ENCODE data around the gene SLC66A3.
"Not testable (repeated sequence)": the region's sequence is repeated elsewhere in the genome, so short reads cannot be mapped to it uniquely, and the experiment has no call there.

The SLC66A3 gene

DNA sequence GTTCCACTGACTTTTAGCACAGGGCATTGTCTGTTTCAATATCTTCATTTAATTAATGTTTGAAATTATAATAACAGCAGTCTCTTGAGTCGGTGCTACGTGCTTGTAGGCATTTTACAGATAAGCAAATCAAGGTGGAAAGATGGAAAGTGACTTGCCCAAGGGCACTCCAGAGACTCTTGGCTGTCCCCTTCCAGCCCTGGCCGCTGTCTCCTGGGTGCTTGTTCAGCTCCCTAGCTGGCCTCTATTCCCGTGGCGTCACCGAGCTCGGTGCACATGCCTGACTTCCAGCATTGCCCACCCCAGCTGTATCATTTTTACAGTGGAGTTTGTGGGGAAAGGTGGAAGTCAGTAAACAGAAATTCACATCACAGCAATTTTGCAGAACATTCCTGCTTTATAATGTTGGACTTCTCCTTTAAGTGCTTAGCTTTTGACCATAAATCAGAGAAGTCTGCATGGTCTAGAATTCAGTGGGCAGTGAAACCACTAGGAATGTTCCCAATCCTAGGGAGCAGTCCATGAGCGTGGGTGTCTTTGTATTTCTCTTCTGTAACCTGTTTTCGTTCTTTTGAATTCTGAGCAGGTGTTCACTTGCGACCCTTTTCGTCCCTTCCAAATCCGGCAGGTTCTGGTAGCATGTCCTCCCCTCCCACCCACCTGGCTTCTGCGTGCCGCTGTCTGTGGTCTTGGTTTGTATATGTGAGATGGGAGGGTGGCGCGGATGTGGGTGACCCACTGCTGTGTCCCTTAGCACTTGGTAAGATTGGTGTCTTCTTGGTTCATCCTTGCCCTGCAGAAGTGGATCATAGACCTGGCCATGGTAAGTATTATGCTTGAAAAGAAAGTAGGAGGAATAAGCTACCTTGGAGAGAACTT, 8.4 kb downstream of the SLC66A3 start:
- H3K27ac ChIP-seq = no peak overlapping the region
- H3K9me3 ChIP-seq (ENCODE audit: low read depth, low read length) = no peaks in the 10 kb centered on the region
- no peaks in the 10 kb centered on the region for H3K36me3 ChIP-seq (ENCODE audit: insufficient read depth, low read length)
- no peak for DNase-seq (ENCODE audit: low read depth, low spot score)
- no peak overlapping the region for H3K4me3 ChIP-seq
- no peak for TF ChIP-seq POLR2AphosphoS5 (IDR thresholded peaks at IDR 0.05; ENCODE audit: borderline replicate concordance, low read depth, low read length)
- TF ChIP-seq EZH2 (IDR thresholded peaks at IDR 0.05) = no peak
- no peak for TF ChIP-seq FOXP2 (optimal IDR thresholded peaks at IDR 0.05; ENCODE audit: control extremely low read depth, extremely low read length, insufficient read depth)
- H3K9ac ChIP-seq (ENCODE audit: insufficient read length) = no peak overlapping the region

DNA sequence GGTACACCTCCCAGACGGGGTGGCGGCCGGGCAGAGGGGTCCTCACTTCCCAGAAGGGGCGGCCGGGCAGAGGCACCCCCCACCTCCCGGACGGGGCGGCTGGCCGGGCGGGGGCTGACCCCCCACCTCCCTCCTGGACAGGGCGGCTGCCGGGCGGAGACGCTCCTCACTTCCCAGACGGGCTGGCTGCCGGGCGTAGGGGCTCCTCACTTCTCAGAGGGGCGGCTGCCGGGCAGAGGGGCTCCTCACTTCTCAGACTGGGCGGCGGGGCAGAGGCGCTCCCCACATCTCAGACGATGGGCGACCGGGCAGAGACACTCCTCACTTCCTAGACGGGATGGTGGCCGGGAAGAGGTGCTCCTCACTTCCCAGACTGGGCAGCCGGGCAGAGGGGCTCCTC, 9.8 kb downstream of the SLC66A3 start:
- not testable (repeated sequence) for H3K36me3 ChIP-seq (ENCODE audit: insufficient read depth, low read length); H3K27ac ChIP-seq; H3K9ac ChIP-seq (ENCODE audit: insufficient read length); DNase-seq (ENCODE audit: low read depth, low spot score); H3K9me3 ChIP-seq (ENCODE audit: low read depth, low read length); H3K4me3 ChIP-seq

DNA sequence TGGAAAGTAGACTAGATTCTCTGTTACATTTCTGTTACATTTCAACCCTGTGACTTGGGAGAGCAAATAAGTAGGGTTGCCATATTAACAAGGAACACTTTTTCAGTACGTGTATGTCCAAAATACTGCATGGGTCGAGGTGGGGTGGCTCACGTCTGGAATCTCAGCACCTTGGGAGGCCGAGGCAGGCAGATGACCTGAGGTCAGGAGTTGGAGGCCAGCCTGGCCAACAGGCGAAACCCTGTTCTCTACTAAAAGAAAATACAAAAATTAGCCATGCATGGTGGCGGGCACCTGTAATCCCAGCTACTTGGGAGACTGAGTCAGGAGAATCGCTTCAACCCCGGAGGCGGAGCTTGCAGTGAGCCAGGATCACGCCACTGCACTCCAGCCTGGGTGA, 11.2 kb downstream of the SLC66A3 start:
- H3K9ac ChIP-seq (ENCODE audit: insufficient read length) = no peak overlapping the region
- H3K36me3 ChIP-seq (ENCODE audit: insufficient read depth, low read length) = no peaks in the 10 kb centered on the region
- H3K4me3 ChIP-seq = no peak overlapping the region
- no peak overlapping the region for H3K27ac ChIP-seq
- DNase-seq (ENCODE audit: low read depth, low spot score) = no peak
- H3K9me3 ChIP-seq (ENCODE audit: low read depth, low read length) = no peaks in the 10 kb centered on the region
- TF ChIP-seq POLR2AphosphoS5 (IDR thresholded peaks at IDR 0.05; ENCODE audit: borderline replicate concordance, low read depth, low read length) (no peak), FOXP2 (optimal IDR thresholded peaks at IDR 0.05; ENCODE audit: control extremely low read depth, extremely low read length, insufficient read depth) (no peak), EZH2 (IDR thresholded peaks at IDR 0.05) (no peak)

DNA sequence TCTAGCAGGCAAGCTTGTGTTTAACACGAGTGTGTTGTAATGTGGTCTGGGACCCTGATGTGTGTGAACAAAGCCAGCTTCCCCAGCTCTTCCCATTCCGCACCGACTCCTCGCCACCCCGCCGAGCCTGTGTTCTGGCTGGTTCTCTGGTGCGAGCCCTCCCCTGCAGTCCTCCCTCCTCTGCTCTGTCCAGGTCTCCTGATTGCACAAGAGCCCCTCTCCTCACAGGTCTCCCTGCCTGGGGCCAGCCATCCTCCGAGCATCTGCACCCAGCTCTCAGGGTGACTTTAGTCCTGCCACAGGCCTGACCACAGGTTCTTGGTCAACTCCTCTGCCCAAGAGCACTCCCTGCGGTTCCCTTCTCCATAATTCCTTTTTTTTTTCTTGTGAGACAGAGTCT, 13.2 kb downstream of the SLC66A3 start:
- Histone ChIP-seq H3K9ac (ENCODE audit: insufficient read length) (no peak overlapping the region), H3K27ac (no peak overlapping the region), H3K4me3 (no peak overlapping the region), H3K36me3 (ENCODE audit: insufficient read depth, low read length) (no peaks in the 10 kb centered on the region), H3K9me3 (ENCODE audit: low read depth, low read length) (no peaks in the 10 kb centered on the region)
- TF ChIP-seq POLR2AphosphoS5 (IDR thresholded peaks at IDR 0.05; ENCODE audit: borderline replicate concordance, low read depth, low read length) (no peak), FOXP2 (optimal IDR thresholded peaks at IDR 0.05; ENCODE audit: control extremely low read depth, extremely low read length, insufficient read depth) (no peak), EZH2 (IDR thresholded peaks at IDR 0.05) (no peak)
- DNase-seq (ENCODE audit: low read depth, low spot score) = no peak

DNA sequence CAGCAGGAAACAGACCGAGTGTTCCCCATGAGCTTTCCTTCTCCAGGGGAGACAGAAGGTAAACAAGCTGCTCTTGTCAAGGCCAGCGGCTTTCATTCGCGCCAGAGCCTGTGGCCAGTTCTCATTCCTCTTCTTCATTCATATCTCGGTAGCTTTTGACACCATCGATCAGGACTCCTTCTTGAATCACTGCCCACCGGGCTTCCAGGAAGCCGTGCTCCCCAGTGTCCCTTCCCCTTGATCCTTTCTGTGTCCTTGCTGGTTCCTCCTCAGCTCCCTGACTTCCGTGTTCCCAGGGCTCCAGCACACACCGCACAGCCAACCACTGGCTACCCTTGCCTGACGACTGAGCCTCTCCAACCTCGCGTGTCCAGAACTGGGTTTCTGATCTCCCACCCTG, 14.1 kb downstream of the SLC66A3 start:
- TF ChIP-seq FOXP2 (optimal IDR thresholded peaks at IDR 0.05; ENCODE audit: control extremely low read depth, extremely low read length, insufficient read depth) = no peak
- TF ChIP-seq POLR2AphosphoS5 (IDR thresholded peaks at IDR 0.05; ENCODE audit: borderline replicate concordance, low read depth, low read length) = no peak
- no peak for TF ChIP-seq EZH2 (IDR thresholded peaks at IDR 0.05)
- H3K9ac ChIP-seq (ENCODE audit: insufficient read length) = no peak overlapping the region
- no peak for DNase-seq (ENCODE audit: low read depth, low spot score)

DNA sequence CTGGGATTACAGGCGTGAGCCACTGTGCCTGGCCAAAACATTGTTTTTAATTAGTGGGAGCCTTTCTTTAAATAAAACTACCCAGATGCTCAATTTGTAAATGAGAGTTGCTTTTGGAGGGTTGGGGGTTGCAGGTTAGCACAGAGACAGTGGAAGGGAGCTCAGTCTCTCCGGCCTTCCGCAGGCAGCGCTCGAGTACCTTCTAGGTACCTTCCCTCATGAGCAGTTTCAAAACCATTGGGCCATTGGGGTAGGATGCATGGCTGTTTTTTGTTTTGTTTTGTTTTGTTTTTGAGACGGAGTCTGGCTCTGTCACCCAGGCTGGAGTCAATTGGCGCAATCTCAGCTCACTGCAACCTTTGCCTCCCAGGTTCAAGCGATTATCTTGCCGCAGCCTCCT, 19.0 kb downstream of the SLC66A3 start:
- H3K36me3 ChIP-seq (ENCODE audit: insufficient read depth, low read length) = peaks cover 3% of the 10 kb centered on the region; the same call in 1 of the 2 replicates
- no peak overlapping the region for H3K4me3 ChIP-seq
- DNase-seq (ENCODE audit: low read depth, low spot score) = no peak
- TF ChIP-seq POLR2AphosphoS5 (IDR thresholded peaks at IDR 0.05; ENCODE audit: borderline replicate concordance, low read depth, low read length) (no peak), FOXP2 (optimal IDR thresholded peaks at IDR 0.05; ENCODE audit: control extremely low read depth, extremely low read length, insufficient read depth) (no peak), EZH2 (IDR thresholded peaks at IDR 0.05) (no peak)
- no peak overlapping the region for H3K27ac ChIP-seq
- no peaks in the 10 kb centered on the region for H3K9me3 ChIP-seq (ENCODE audit: low read depth, low read length)
- H3K9ac ChIP-seq (ENCODE audit: insufficient read length) = no peak overlapping the region

More for the DNA sequence above, 14.1 kb downstream of the SLC66A3 start:
- Histone ChIP-seq H3K36me3 (ENCODE audit: insufficient read depth, low read length) (no peaks in the 10 kb centered on the region), H3K9me3 (ENCODE audit: low read depth, low read length) (no peaks in the 10 kb centered on the region), H3K27ac (no peak overlapping the region), H3K4me3 (no peak overlapping the region)

DNA sequence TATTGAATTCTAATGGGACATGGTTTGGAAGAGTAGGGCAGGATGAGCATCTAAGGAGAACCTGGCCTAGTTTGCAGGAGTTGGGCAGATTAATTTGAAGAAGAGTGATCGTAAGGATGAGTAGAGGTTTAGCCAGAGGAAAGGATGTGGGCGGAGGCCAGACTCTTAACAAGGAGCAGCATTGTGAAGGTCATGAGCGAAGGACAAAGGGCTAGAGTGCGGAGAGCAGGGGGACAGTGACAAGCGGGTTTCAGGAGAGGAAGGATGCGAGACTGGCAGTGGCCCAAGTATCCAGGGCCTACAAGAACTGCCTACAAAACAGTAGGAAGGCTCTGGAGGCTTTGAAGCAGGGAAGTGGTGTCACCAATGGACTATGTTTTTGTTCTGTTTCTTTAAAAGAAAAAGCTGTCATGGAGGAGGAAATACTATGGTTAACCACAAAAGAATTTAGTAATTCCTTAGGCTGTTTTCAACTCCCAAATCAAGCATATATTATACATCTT, 20.1 kb downstream of the SLC66A3 start:
- no peaks in the 10 kb centered on the region for H3K9me3 ChIP-seq (ENCODE audit: low read depth, low read length)
- TF ChIP-seq EZH2 (IDR thresholded peaks at IDR 0.05) (no peak), POLR2AphosphoS5 (IDR thresholded peaks at IDR 0.05; ENCODE audit: borderline replicate concordance, low read depth, low read length) (no peak)
- H3K36me3 ChIP-seq (ENCODE audit: insufficient read depth, low read length) = peaks cover 3% of the 10 kb centered on the region; the same call in 1 of the 2 replicates
- no peak overlapping the region for H3K9ac ChIP-seq (ENCODE audit: insufficient read length)
- DNase-seq (ENCODE audit: low read depth, low spot score) = peak; percentile 77
- H3K4me3 ChIP-seq = no peak overlapping the region
- peak overlapping the region; percentile 52 for H3K27ac ChIP-seq

DNA sequence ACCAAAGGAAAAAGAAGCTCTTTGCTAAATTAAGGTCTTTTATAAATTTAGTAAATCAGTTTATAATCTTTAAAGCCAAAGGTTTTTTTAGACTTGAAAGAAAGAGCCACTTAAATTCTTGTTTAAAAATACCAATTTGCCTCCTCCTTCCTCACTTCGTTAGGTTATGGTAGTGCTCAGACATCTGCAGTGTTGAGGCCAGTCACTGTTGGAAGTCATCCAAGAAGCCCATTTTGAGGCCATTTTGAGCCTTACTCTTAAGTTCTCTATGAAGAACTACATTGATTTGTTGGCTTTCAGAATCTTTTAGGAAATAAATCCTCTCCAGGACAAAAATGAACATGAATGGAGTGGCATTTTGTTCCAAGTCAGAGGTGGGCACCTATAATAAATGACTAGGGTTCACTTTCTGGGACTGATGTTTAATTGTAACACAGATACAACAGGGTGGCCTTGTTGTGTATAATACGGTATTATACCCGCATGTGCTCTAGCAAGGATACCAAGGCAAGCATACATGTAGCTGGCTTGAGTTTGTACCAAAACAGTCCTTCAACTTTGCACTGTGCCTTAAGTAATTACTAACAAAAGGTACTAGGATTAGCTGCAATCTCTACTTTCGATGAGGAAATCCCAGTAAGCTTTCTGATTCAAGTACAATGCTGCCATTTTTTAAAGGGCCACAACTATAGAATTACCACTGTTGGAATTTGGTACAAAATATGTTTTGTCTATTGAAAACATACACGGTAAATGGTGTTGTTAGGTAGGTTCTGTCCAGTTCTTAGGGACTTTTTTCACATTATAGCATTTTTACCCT, 22.8 kb downstream of the SLC66A3 start:
- no peak overlapping the region for H3K9ac ChIP-seq (ENCODE audit: insufficient read length)
- H3K4me3 ChIP-seq = no peak overlapping the region
- H3K9me3 ChIP-seq (ENCODE audit: low read depth, low read length) = no peaks in the 10 kb centered on the region
- no peak for DNase-seq (ENCODE audit: low read depth, low spot score)
- H3K36me3 ChIP-seq (ENCODE audit: insufficient read depth, low read length) = peaks cover 7% of the 10 kb centered on the region
- TF ChIP-seq FOXP2 (optimal IDR thresholded peaks at IDR 0.05; ENCODE audit: control extremely low read depth, extremely low read length, insufficient read depth) (no peak), EZH2 (IDR thresholded peaks at IDR 0.05) (no peak), POLR2AphosphoS5 (IDR thresholded peaks at IDR 0.05; ENCODE audit: borderline replicate concordance, low read depth, low read length) (no peak)
- peak overlapping the region; percentile 47; the same call in 1 of the 2 replicates for H3K27ac ChIP-seq

Data from SK-N-MC (cell line).